ENCODE data around the gene LY6G6C. TPM values are rescaled to one million over a fixed set of nuclear protein-coding genes. Genes with fewer than 3 reads are reported as not detected.

Gene LY6G6C
- total and polyA plus RNA-seq, 2 of the 4 experiments (the other 2 are of a cell fraction) = not detected

DNA sequence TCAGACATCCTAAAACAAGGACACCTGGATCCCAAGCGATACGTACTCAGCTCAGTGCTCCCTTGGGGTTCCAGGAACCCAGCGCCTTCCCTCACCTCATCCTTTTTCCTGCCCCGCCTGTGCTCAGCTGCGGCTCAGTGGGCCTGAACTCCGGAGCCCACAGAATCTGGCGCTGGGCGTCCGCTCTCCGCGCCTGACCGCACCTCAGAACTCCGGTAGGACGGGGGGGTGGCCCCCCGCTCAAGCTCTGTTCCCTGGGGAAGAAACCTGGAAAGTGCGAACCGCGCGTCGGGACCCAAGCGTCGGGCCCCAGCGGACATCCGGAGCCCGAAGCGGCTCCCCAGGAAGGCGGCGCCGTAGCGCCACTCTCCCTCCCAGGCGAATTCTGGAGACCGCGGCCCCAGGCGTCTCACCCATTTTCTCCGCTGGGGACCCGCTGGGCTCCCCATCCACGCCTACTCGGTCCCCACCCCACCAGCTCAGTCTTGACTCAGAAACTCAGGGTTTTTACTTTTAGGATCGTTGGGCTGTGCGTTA is 40.3 kb downstream of the LY6G6C start:
- dilution Hi-C loops (cut with HindIII; ENCODE audit: low sequenced_read_pairs, unreplicated experiment) (no loop called here), intact Hi-C loops (cut with micrococcal nuclease) (loop anchor here (2.0 kb wide), 1 partner anchor 48 kb away; the partner anchor contains the start of gene DDAH2), in situ Hi-C loops (cut with MboI; ENCODE audit: low sequenced_read_pairs) (loop anchor here (10.0 kb wide), 2 partner anchors 154 to 264 kb away; partner anchors contain the start of gene CFB)
- H3K9me1 ChIP-seq (ENCODE audit: insufficient read depth, low read length) = 0 out of 2 replicates have a peak, but pooled peaks cover 5% of the 10 kb centered on the region
- H3K14ac ChIP-seq (replicated peaks; ENCODE audit: low read depth, low read length) = peak overlapping the region; percentile 26
- no peak overlapping the region for H3K56ac ChIP-seq (ENCODE audit: extremely low read depth, insufficient read depth, low read length)
- ATAC-seq (ENCODE audit: low read depth) = peak; percentile 46
- H2BK5ac ChIP-seq (ENCODE audit: low read depth, low read length, poor library complexity, severe bottlenecking) = peak overlapping the region; percentile 6
- peak; percentile 22 for DNase-seq
- no peaks in the 10 kb centered on the region for H4K20me1 ChIP-seq (ENCODE audit: insufficient read depth, low read length)
- WGBS, 2 experiments (ENCODE audit: extremely low coverage in 2 of 2, insufficient read length in 1 of 2) = 5% methylated on average over 23 of the region's 40 CpGs; no CpG with 5 or more reads in 1 of the 2 experiments
- ChIA-PET CTCF (interaction anchor here (0.6 to 0.8 kb wide), 4 partner anchors 15 to 627 kb away, joined by 3 read pairs; partner anchors contain the start of gene DDAH2), POLR2A (ENCODE audit: unreplicated experiment) (interaction anchor here (0.6 kb wide), 2 partner anchors 270 to 495 kb away, joined by 3 to 5 read pairs; partner anchors contain the start of gene AGPAT1)
- BruUV-seq (replicated peaks) = no TSS peak
- peak overlapping the region; percentile 93 for H2AFZ ChIP-seq (replicated peaks; ENCODE audit: low read length, poor library complexity)
- peaks cover 1% of the 10 kb centered on the region for H3K36me3 ChIP-seq (ENCODE audit: control insufficient read depth, insufficient read depth, low read length)
- no peaks in the 10 kb centered on the region for H3K9me3 ChIP-seq (ENCODE audit: control insufficient read depth, insufficient read depth, low read length)
- H2AK5ac ChIP-seq (ENCODE audit: low read depth, low read length) = 0 out of 2 replicates have a peak overlapping the region, but pooled peaks have one; percentile 32
- peak overlapping the region; percentile 42 for H3K27ac ChIP-seq (ENCODE audit: insufficient read depth, low read length)
- H2BK120ac ChIP-seq (ENCODE audit: low read depth, low read length) = peak overlapping the region; percentile 33; the same call in 1 of the 2 replicates
- H3K4me2 ChIP-seq (ENCODE audit: low read depth, low read length) = peak overlapping the region; percentile 79
- peak overlapping the region; percentile 82 for H4K5ac ChIP-seq (ENCODE audit: low read depth, low read length)
- peak overlapping the region; percentile 40; the same call in 1 of the 2 replicates for H3K18ac ChIP-seq (ENCODE audit: low read depth, low read length)
- TF ChIP-seq MAFK (IDR thresholded peaks at IDR 0.05; ENCODE audit: low read depth, low read length) (no peak), POLR2A (IDR thresholded peaks at IDR 0.05; ENCODE audit: low read depth, low read length) (no peak), CTCF (conservative IDR thresholded peaks at IDR 0.05; ENCODE audit: low read depth, low read length) (peak; percentile 17; the same call in 1 of the 2 replicates), CEBPB (IDR thresholded peaks at IDR 0.05; ENCODE audit: low read depth, low read length) (no peak)
- peak overlapping the region; percentile 68 to 78 for H4K8ac ChIP-seq (ENCODE audit: low read depth in 2 of 2, low read length in 2 of 2)
- H3K4me3 ChIP-seq (ENCODE audit: insufficient read depth, low read depth, low read length) = peak overlapping the region; percentile 27
- peak overlapping the region; percentile 62 for H3K4ac ChIP-seq (ENCODE audit: low read depth, low read length)
- no peak overlapping the region for H2BK20ac ChIP-seq (ENCODE audit: low read depth, low read length)
- H3K9ac ChIP-seq (ENCODE audit: low read depth, low read length) = peak overlapping the region; percentile 53
- peak overlapping the region; percentile 84 for H2AK9ac ChIP-seq (replicated peaks; ENCODE audit: low read depth, low read length, poor library complexity)
- no peaks in the 10 kb centered on the region for H3K79me1 ChIP-seq (ENCODE audit: low read depth in 1 of 2, low read length in 2 of 2)
- H3K4me1 ChIP-seq (ENCODE audit: control insufficient read depth, insufficient read depth, low read length) = peaks cover 12% of the 10 kb centered on the region
- peak overlapping the region; percentile 47; the same call in 1 of the 2 replicates for H3K23ac ChIP-seq (ENCODE audit: low read depth, low read length)
- H2BK15ac ChIP-seq (ENCODE audit: low read depth, low read length) = peak overlapping the region; percentile 38; the same call in 1 of the 3 replicates
- H4K91ac ChIP-seq (ENCODE audit: insufficient read depth, low read depth, low read length) = peak overlapping the region; percentile 69
- no peaks in the 10 kb centered on the region for H3K27me3 ChIP-seq (ENCODE audit: control insufficient read depth, insufficient read depth, low read length)
